Activated naive CD8-positive, alpha-beta T cell treated with anti-CD3 and anti-CD28 coated beads, Interleukin-2, amount 50 U/mL, for 24 hours (primary cell): ENCODE measurements around the gene CCDC146.
"Not testable (repeated sequence)": the region's sequence is repeated elsewhere in the genome, so short reads cannot be mapped to it uniquely, and the experiment has no call there.

Experiments
- ATAC-seq: fragments of 150-1000 bp; cut with Tn5 transposase; one replicate; pipeline ENCODE4 v1.10.0; 2021
- DNase-seq: peaks from one replicate; pipeline ENCODE4 v3.0.0; 2021
- H3K27ac Mint-ChIP-seq: one replicate; pipeline ENCODE4 v1.8.0; 2021; ENCODE audit warnings: mild to moderate bottlenecking, mixed read lengths
- H3K27me3 Mint-ChIP-seq: one replicate; pipeline ENCODE4 v1.8.0; 2021; ENCODE audit warnings: mixed read lengths
- H3K36me3 Mint-ChIP-seq: one replicate; pipeline ENCODE4 v1.8.0; 2021; ENCODE audit warnings: low read depth, mixed read lengths
- H3K4me1 Mint-ChIP-seq: one replicate; pipeline ENCODE4 v1.8.0; 2021; ENCODE audit warnings: mixed read lengths
- H3K4me3 Mint-ChIP-seq: one replicate; pipeline ENCODE4 v1.8.0; 2021; ENCODE audit warnings: mild to moderate bottlenecking, moderate library complexity, mixed read lengths
- H3K9me3 Mint-ChIP-seq: one replicate; pipeline ENCODE4 v1.8.0; 2021; ENCODE audit warnings: mixed read lengths

The CCDC146 gene

GRCh38 chr7:77202481-77202976, 80.1 kb downstream of the CCDC146 start:
- H3K27me3 Mint-ChIP-seq = no peaks in the 10 kb centered on the region
- peak; percentile 58 for ATAC-seq
- no peak overlapping the region for H3K4me3 Mint-ChIP-seq
- no peak overlapping the region for H3K27ac Mint-ChIP-seq
- DNase-seq = no peak
- H3K4me1 Mint-ChIP-seq = peaks cover 28% of the 10 kb centered on the region
- H3K36me3 Mint-ChIP-seq = no peaks in the 10 kb centered on the region
- H3K9me3 Mint-ChIP-seq = no peaks in the 10 kb centered on the region

GRCh38 chr7:77205706-77206105, 83.3 kb downstream of the CCDC146 start:
- no peak overlapping the region for H3K27ac Mint-ChIP-seq
- no peaks in the 10 kb centered on the region for H3K27me3 Mint-ChIP-seq
- peaks cover 21% of the 10 kb centered on the region for H3K9me3 Mint-ChIP-seq
- ATAC-seq (no peak), DNase-seq (no peak)
- H3K4me1 Mint-ChIP-seq = peaks cover 6% of the 10 kb centered on the region
- peaks cover 20% of the 10 kb centered on the region for H3K36me3 Mint-ChIP-seq
- H3K4me3 Mint-ChIP-seq = no peak overlapping the region

- Mint-ChIP-seq H3K27ac (no peak overlapping the region), H3K36me3 (peaks cover 20% of the 10 kb centered on the region), H3K9me3 (peaks cover 21% of the 10 kb centered on the region), H3K27me3 (no peaks in the 10 kb centered on the region), H3K4me1 (no peaks in the 10 kb centered on the region), H3K4me3 (no peak overlapping the region)
- DNase-seq (no peak), ATAC-seq (no peak)
These were observed 86.0 kb downstream of the CCDC146 start for GRCh38 chr7:77208416-77208815.

- no peak overlapping the region for H3K4me3 Mint-ChIP-seq
- no peak overlapping the region for H3K27ac Mint-ChIP-seq
- H3K9me3 Mint-ChIP-seq = peaks cover 21% of the 10 kb centered on the region
- peaks cover 20% of the 10 kb centered on the region for H3K36me3 Mint-ChIP-seq
- no peaks in the 10 kb centered on the region for H3K4me1 Mint-ChIP-seq
- ATAC-seq = no peak
- no peaks in the 10 kb centered on the region for H3K27me3 Mint-ChIP-seq
- DNase-seq = no peak
These were observed 87.2 kb downstream of the CCDC146 start for GRCh38 chr7:77209479-77210139.

- Mint-ChIP-seq H3K27me3 (no peaks in the 10 kb centered on the region), H3K9me3 (peaks cover 13% of the 10 kb centered on the region), H3K4me1 (peaks cover under 1% of the 10 kb centered on the region), H3K36me3 (peaks cover 4% of the 10 kb centered on the region), H3K27ac (no peak overlapping the region), H3K4me3 (no peak overlapping the region)
- ATAC-seq (no peak), DNase-seq (no peak)
These were observed 93.9 kb downstream of the CCDC146 start for GRCh38 chr7:77216181-77216845.

- ATAC-seq (no peak), DNase-seq (no peak)
- no peak overlapping the region for H3K27ac Mint-ChIP-seq
- peaks cover 13% of the 10 kb centered on the region for H3K9me3 Mint-ChIP-seq
- no peak overlapping the region for H3K4me3 Mint-ChIP-seq
- peaks cover 8% of the 10 kb centered on the region for H3K4me1 Mint-ChIP-seq
- no peaks in the 10 kb centered on the region for H3K27me3 Mint-ChIP-seq
- peaks cover 4% of the 10 kb centered on the region for H3K36me3 Mint-ChIP-seq
These were observed 95.2 kb downstream of the CCDC146 start for GRCh38 chr7:77217474-77218185.

GRCh38 chr7:77219701-77220331, 97.4 kb downstream of the CCDC146 start:
- DNase-seq, ATAC-seq, H3K27ac Mint-ChIP-seq, H3K36me3 Mint-ChIP-seq, H3K4me3 Mint-ChIP-seq, H3K27me3 Mint-ChIP-seq: not testable (repeated sequence)
- H3K9me3 Mint-ChIP-seq = peaks cover 13% of the 10 kb centered on the region
- H3K4me1 Mint-ChIP-seq = peaks cover 19% of the 10 kb centered on the region

GRCh38 chr7:77222065-77222464, 99.7 kb downstream of the CCDC146 start:
- Mint-ChIP-seq H3K27ac (no peak overlapping the region), H3K36me3 (peaks cover 4% of the 10 kb centered on the region), H3K9me3 (peaks cover 13% of the 10 kb centered on the region), H3K27me3 (no peaks in the 10 kb centered on the region), H3K4me3 (no peak overlapping the region), H3K4me1 (peaks cover 27% of the 10 kb centered on the region)
- DNase-seq (no peak), ATAC-seq (no peak)

GRCh38 chr7:77222819-77223218, 100.4 kb downstream of the CCDC146 start:
- Mint-ChIP-seq H3K4me1 (peaks cover 27% of the 10 kb centered on the region), H3K9me3 (peaks cover 13% of the 10 kb centered on the region), H3K27ac (no peak overlapping the region), H3K27me3 (no peaks in the 10 kb centered on the region), H3K4me3 (no peak overlapping the region), H3K36me3 (peaks cover 4% of the 10 kb centered on the region)
- DNase-seq (no peak), ATAC-seq (no peak)

GRCh38 chr7:77223261-77223660, 100.8 kb downstream of the CCDC146 start:
- H3K4me3 Mint-ChIP-seq = no peak overlapping the region
- ATAC-seq (no peak), DNase-seq (no peak)
- no peak overlapping the region for H3K27ac Mint-ChIP-seq
- H3K27me3 Mint-ChIP-seq = no peaks in the 10 kb centered on the region
- peaks cover 27% of the 10 kb centered on the region for H3K4me1 Mint-ChIP-seq
- H3K9me3 Mint-ChIP-seq = peaks cover 13% of the 10 kb centered on the region
- H3K36me3 Mint-ChIP-seq = peaks cover 4% of the 10 kb centered on the region

GRCh38 chr7:77226357-77226839, 104.0 kb downstream of the CCDC146 start:
- no peak for ATAC-seq
- peaks cover 26% of the 10 kb centered on the region for H3K4me1 Mint-ChIP-seq
- no peak overlapping the region for H3K4me3 Mint-ChIP-seq
- H3K9me3 Mint-ChIP-seq = peaks cover 13% of the 10 kb centered on the region
- peaks cover 10% of the 10 kb centered on the region for H3K36me3 Mint-ChIP-seq
- no peak overlapping the region for H3K27ac Mint-ChIP-seq
- DNase-seq = no peak
- H3K27me3 Mint-ChIP-seq = no peaks in the 10 kb centered on the region

- ATAC-seq, H3K4me1 Mint-ChIP-seq, DNase-seq, H3K4me3 Mint-ChIP-seq, H3K27me3 Mint-ChIP-seq, H3K27ac Mint-ChIP-seq: not testable (repeated sequence)
- Mint-ChIP-seq H3K9me3 (peaks cover 13% of the 10 kb centered on the region), H3K36me3 (peaks cover 10% of the 10 kb centered on the region)
These were observed 106.4 kb downstream of the CCDC146 start for GRCh38 chr7:77228795-77229194.

- Mint-ChIP-seq H3K36me3 (peaks cover 10% of the 10 kb centered on the region), H3K9me3 (peaks cover 13% of the 10 kb centered on the region), H3K27me3 (no peaks in the 10 kb centered on the region), H3K4me3 (no peak overlapping the region), H3K4me1 (no peaks in the 10 kb centered on the region), H3K27ac (no peak overlapping the region)
- DNase-seq (no peak), ATAC-seq (no peak)
These were observed 110.1 kb downstream of the CCDC146 start for GRCh38 chr7:77232467-77232866.

- no peak overlapping the region for H3K27ac Mint-ChIP-seq
- no peak for DNase-seq
- peaks cover 8% of the 10 kb centered on the region for H3K9me3 Mint-ChIP-seq
- H3K36me3 Mint-ChIP-seq = peaks cover 7% of the 10 kb centered on the region
- H3K4me1 Mint-ChIP-seq = peaks cover 11% of the 10 kb centered on the region
- no peaks in the 10 kb centered on the region for H3K27me3 Mint-ChIP-seq
- no peak for ATAC-seq
- H3K4me3 Mint-ChIP-seq = no peak overlapping the region
These were observed 112.9 kb downstream of the CCDC146 start for GRCh38 chr7:77235276-77235675.
